ENCODE data around the gene DTX3.
"Not testable (repeated sequence)": the region's sequence is repeated elsewhere in the genome, so short reads cannot be mapped to it uniquely, and the experiment has no call there.

The DTX3 gene

GRCh38 chr12:57604454-57604991 lies at the start of gene DTX3:
Gene DTX3, plus strand, starts transcription at chr12:57604824. Its CDS starts 1,694 bp downstream, at chr12:57606518.
- no peak for DNase-seq (ENCODE audit: low read depth in 2 of 2)

GRCh38 chr12:57554897-57555296 lies 49.7 kb upstream of the DTX3 start:
- no peak for DNase-seq (ENCODE audit: low read depth in 2 of 2)

DNA sequence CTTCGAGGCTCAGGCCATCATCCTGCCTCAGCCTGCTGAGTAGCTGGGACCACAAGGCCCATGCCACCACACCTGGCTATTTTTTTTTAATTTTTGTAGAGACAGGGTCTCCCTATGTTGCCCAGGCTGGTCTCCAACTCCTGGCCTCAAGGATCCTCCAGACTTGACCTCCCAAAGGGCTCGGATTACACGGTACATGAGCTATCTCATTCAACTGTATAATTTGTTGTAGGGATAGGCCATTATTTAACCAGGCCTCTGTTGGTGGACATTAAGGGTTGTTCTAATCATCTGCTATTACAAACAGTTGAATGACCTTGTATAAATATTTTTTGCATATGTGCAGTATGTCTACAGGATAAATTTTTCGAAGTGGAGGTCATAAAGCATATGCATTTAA lies 45.8 kb upstream of the DTX3 start:
- DNase-seq (ENCODE audit: low read depth in 2 of 2), result no peak

GRCh38 chr12:57560516-57560915 lies 44.1 kb upstream of the DTX3 start:
- no peak for DNase-seq (ENCODE audit: low read depth in 2 of 2)

DNA sequence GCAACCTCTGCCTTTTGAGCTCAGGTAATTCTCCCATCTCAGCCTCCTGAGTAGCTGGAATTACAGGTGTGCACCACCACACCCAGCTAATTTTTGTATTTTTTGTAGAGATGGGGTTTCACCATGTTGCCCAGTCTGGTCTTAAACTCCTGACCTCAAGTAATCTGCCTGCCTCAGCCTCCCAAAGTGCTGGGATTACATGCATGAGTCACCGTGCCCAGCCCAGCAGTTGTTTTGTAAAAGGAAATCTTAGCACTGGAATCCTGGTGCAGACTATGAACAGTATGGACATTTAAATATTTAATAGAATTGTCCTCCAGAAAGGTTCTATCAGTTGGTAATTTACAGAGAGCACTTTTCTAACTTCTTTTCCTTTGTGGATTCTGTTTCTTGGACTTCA lies 43.5 kb upstream of the DTX3 start:
- not testable (repeated sequence) for DNase-seq (ENCODE audit: low read depth in 2 of 2)

DNA sequence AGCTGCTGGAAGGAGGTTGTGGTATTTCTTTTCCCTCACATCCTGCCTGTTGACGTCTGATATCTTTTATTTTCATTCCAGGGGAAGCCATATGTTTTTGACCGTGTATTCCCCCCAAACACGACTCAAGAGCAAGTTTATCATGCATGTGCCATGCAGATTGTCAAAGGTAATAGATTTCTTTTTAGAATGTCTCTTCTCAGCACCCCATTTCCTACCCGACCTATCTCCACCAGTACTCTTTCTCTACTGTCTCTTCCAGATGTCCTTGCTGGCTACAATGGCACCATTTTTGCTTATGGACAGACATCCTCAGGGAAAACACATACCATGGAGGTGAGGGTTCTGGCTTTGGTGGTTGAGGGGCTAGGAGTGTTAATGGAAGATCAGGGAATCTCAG lies 41.3 kb upstream of the DTX3 start:
- no peak for DNase-seq (ENCODE audit: low read depth in 2 of 2)

GRCh38 chr12:57564178-57564740 lies 40.4 kb upstream of the DTX3 start:
- no peak for DNase-seq (ENCODE audit: low read depth in 2 of 2)

- DNase-seq (ENCODE audit: low read depth in 2 of 2), result no peak
These were observed 35.8 kb upstream of the DTX3 start for GRCh38 chr12:57568838-57569237.

- no peak for DNase-seq (ENCODE audit: low read depth in 2 of 2)
These were observed 34.8 kb upstream of the DTX3 start for GRCh38 chr12:57569858-57570257.

DNA sequence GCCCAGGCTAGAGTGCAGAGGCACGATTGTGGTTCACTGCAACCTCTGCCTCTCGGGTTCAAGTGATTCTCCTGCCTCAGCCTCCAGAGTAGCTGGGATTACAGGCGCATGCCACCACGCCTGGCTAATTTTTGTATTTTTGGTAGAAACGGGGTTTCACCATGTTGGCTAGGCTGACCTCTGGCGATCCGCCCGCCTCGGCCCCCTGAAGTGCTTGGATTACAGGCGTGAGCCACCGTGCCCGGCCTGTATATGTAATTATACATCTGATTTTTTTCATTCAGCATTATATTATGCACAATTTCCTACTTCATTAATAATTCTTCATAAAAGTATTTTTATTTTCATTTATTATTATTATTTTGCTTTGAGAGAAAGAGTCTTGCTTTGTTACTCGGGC lies 34.2 kb upstream of the DTX3 start:
- DNase-seq (ENCODE audit: low read depth in 2 of 2), result not testable (repeated sequence)

DNA sequence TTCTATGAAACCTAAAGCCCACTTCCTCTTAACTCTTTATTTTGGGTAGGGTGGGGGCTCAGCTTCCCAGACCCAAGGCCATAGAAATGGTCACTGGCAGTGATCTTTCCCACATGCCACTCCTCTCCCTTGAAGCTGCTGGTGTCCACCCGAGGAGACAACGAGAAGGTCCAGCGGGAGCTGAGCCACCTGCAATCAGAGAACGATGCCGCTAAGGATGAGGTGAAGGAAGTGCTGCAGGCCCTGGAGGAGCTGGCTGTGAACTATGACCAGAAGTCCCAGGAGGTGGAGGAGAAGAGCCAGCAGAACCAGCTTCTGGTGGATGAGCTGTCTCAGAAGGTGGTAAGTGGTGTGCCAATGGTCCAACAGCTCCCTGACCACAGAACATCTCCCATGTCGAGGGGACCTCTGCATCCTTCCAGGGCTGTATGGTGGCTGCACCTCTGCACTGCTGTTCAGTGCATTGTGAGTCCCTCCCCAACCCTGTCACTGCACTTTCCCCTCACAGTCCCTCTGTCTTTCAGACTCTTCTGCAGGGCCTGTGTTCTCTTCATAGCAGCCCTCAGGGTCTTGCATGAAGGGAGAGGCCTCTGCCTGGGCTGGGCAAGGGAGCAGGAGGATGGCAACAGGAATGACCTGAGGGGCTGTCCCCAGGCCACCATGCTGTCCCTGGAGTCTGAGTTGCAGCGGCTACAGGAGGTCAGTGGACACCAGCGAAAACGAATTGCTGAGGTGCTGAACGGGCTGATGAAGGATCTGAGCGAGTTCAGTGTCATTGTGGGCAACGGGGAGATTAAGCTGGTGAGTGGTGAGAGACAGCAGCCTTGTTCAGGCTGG lies 32.5 kb upstream of the DTX3 start:
- no peak for DNase-seq (ENCODE audit: low read depth in 2 of 2)

DNA sequence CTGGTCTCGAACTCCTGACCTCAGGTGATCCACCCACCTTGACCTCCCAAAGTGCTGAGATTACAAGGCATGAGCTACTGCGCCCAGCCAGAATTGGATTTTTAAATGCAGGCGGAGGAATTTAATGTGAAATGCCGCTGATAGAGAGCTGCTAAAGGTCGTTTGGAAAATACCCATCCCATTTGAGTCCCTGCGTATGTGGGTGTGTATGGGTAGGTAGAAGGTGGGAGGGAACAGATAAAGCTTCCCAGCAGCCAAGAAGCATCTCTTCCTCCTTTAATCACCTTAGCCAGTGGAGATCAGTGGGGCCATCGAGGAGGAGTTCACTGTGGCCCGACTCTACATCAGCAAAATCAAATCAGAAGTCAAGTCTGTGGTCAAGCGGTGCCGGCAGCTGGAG lies 29.8 kb upstream of the DTX3 start:
- DNase-seq (ENCODE audit: low read depth in 2 of 2), result no peak

DNA sequence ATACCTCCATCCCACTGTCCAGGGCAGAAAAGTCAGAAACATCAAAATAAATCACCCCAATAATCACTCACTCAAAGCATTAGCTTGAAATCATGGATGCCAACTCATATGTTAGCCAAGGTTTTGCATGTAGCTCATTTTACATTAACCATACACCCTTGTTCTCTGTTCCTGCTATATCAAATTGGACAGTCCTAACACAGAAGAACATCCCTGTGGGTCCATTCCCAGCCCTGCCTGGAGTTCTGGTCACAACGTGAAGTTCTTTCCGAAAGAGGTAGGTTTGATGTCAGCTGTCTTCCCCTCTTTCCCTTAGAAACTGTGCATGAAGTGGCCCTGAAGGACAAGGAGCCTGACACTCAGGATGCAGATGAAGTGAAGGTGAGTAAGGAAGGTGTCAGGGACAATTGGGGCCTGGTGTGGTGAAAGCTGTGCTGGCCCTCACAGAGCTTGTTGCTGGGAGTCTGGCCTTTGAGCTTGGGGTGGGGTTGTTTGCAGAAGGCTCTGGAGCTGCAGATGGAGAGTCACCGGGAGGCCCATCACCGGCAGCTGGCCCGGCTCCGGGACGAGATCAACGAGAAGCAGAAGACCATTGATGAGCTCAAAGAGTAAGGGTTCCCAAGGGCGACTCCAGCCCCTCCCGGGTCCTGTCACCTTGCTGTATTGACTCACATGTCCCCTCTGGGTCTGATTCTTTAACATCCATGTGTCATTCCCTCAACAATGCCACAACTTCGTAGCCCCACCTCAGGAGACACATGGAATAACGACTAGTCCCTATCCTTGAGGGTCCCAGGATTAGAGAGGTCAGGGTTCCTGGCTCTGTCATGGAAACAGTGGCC lies 28.6 kb upstream of the DTX3 start:
- no peak for DNase-seq (ENCODE audit: low read depth in 2 of 2)

DNA sequence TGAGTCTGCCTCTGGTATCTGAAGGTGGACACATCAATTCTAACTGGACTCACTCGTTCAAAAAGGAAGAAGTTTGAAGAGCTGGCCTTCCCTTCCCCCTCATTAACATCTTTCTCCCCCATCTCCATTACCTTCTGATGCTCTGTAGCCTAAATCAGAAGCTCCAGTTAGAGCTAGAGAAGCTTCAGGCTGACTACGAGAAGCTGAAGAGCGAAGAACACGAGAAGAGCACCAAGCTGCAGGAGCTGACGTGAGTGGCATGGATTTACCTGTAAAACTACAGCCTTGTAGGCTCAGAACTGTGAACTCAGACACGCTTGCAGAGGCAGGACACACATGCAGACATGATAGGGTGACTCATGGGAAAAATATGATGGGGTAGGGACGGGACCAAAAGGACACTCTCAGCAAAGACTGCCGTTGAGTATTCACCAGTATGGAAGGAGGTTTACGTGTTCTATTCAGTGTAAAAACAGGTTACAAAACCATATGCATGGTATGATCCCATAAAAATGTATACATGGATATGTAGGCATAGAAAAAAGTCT lies 27.9 kb upstream of the DTX3 start:
- no peak for DNase-seq (ENCODE audit: low read depth in 2 of 2)

DNA sequence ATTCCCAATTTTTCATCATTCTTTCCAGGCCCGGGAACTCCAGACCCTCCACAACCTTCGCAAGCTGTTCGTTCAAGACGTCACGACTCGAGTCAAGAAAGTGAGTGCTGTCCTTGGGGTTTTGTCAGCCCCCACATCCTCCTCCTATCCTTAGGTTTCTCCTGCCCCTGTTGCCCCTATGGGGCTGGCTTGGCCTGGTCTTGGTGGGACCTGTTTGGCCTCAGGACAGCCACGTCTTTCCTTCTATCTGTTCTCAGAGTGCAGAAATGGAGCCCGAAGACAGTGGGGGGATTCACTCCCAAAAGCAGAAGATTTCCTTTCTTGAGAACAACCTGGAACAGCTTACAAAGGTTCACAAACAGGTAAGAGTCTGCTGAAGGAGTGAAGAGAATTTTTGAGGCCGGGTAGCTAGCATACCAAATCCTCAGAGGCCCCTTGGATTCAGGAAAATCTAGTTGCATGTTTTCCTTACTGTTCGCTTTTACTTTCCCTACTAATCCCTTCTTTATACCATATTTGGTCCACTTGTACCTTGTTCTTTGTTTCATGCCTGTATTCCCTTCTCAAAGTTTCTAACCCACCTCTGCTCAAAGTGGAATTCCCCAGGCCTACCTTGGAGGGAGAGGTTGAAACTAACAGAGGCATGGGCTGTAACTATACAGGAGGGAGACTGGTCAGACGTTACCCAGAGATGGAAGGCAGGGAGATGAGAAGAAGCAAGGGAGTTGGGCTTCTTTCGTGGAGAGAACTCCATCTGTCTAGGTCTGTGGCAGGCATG lies 26.5 kb upstream of the DTX3 start:
- no peak for DNase-seq (ENCODE audit: low read depth in 2 of 2)

DNA sequence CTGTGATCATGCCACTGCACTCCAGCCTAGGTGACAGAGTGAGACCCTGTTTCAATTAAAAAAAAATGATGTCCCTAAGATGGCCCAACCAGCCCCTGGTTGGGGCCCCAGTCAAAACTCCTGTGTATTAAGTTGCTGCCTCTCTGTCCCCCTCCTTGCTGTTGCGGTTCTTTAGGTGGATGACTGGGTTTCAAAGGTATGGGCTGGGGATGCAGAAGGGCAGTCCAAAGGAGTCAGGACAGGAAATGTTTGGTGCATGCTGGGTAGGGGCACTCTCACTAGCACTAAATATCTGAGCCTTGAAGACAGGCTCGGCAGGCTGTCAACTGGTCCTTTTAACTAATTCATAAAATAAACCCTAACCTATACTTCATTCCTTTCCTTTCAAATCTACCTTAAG lies 25.6 kb upstream of the DTX3 start:
- DNase-seq (ENCODE audit: low read depth in 2 of 2), result no peak

DNA sequence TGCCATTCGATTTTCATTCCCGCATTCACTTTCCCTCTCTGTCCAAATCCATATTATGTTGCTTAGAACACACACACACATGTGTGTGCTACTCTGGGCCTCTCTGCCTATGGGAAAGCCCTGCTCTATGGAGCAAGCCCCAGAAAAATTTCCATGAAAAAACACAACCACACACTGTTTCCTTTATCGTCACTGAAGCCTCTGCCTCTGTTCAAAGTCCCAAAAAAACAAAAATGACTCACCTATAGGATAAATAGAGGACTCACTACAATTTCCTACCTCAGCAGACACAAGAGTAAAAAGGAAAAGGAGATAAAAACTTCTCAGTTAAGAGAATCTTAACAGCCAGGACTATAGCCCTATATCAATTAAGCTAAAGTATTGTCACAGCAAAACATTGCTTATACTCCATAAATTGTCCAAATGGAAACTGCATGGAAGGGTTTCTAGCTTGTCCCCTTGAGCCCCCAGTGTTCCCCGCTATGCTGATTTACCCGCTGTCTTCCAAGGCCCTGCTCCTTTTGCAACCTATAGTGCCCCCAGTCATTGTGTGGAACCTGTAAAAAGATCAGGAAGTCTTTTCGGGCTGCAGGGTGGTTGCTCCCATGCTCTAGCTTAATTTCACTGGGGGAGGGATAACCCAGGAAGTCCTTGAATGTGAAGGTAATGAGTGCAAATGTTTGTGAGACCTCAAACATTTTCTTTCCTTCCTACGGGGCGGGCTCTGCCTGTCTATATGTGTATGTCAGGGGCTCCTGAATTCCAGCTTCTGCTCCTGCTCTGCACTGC lies 24.8 kb upstream of the DTX3 start:
- DNase-seq (ENCODE audit: low read depth in 2 of 2), result no peak

DNA sequence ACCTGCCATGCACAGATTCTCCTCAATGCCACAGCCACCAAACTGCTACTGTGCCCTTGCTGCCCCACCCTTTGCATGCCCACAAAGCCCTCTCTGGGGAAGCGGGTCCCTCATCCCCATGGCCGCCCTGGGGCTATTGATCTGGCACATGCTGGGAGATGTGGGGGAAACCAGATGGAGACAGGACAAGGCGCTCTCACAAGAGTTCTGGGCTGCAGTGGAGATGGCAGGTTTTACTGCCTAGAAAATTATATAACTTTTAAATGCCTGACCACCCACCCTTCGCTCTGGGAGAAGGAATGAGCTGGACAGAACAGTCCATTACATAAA lies 24.2 kb upstream of the DTX3 start:
- DNase-seq (ENCODE audit: low read depth in 2 of 2), result no peak

- DNase-seq (ENCODE audit: low read depth in 2 of 2), result no peak
These were observed 22.8 kb upstream of the DTX3 start for GRCh38 chr12:57581802-57582201.

DNA sequence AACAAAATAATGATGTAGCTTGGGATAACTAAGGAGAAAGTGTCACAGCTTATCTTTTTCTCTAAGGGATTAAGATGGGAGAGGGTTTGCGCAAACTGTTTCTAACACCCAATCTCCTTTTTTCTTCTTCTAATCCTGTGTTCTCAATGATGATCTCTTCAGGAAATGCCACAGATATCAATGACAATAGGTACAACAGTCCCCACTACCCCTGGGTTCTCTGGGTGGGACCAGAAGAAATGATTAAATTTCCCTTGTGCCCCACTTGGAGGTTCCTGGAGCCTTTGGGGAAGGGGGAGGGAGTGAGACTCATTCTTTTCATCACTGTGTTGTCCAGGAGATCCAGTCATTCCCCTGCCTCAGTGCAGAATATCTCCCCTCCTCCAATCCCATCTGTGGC lies 22.2 kb upstream of the DTX3 start:
- no peak for DNase-seq (ENCODE audit: low read depth in 2 of 2)

Measured in fibroblast of skin of left biceps (primary cell).